ENCODE data around the gene CASZ1.

Gene CASZ1

DNA sequence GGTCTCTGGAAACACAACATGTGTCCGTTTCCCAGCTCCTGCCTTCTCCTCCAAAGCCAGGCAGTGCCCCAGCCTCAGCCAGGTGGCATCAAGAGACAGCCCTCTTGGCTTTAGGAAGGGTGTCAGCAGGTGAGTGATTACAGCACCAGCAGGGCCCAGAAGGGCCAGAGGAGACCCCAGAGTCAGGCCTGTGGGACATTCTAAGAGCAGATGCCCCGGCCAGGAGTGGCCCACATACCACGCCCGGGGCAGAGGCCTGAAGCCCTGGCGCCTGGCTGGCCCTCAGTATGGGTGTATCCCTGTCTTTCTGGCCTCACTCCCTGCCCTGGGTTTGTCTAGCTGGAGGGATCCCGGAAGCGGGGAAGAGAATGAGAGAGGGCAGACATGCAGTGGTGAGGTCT, 109.2 kb downstream of the CASZ1 start:
- DNase-seq (ENCODE audit: low spot score), result no peak

DNA sequence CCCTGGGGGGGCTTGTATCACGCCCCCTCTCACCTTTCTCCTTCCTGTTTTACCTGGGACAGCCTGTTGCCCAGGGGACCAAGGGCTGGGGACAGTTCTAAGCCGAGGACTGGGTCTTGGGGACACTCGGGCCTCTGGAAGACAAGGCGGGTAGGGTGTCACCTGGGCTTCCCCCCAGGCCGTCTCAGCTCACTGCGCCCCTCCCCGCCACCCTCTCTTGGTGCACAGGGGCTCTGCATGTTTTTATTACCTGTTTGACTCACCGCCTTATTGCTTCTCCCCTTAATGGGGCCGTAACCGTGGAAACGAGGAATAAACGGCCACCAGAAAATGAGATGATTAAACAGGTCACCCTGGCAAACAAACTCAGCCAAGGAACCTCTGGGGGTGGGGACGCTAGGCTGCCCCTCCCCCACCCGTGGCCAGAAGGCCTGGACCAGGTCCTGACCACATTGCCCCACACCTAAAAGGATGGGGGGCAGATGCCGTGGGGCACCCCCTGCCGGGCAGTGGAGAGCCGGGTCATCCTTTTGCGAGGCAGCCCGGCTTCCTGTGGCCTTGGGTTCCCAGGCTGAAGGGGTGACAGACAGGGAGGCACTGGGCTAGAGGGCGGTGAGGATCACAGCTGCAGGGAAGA, 109.9 kb downstream of the CASZ1 start:
- peak; percentile 47 for DNase-seq (ENCODE audit: low spot score)

DNA sequence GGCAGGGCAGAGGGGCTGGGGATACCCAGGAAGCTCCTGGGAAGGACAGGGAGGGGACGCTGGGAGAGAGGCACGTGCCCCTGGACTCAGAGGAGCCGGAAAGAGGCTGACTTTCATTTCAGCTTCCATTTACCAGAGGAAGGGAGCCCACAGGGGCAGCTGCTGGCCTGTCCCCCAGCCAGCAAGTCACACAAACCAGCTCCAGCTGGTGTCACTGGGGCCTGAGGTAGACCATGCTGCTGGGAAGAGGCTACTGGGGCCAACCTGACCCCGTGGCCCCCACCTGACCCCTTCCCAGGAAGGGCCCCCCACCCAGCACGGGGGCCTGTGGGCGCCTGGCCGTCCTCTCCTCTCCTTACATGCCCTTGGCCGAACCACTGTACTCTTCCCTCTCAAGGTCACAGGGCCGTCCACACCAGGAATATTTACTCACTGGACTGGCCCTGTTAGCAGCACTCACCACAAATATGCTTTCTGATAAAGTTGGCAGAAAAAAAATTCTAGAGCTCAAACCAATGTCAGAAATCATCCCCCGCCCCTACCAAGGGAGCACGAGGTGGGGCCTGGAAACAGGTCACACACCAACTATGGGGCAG, 110.5 kb downstream of the CASZ1 start:
- peak; percentile 11 for DNase-seq (ENCODE audit: low spot score)

DNA sequence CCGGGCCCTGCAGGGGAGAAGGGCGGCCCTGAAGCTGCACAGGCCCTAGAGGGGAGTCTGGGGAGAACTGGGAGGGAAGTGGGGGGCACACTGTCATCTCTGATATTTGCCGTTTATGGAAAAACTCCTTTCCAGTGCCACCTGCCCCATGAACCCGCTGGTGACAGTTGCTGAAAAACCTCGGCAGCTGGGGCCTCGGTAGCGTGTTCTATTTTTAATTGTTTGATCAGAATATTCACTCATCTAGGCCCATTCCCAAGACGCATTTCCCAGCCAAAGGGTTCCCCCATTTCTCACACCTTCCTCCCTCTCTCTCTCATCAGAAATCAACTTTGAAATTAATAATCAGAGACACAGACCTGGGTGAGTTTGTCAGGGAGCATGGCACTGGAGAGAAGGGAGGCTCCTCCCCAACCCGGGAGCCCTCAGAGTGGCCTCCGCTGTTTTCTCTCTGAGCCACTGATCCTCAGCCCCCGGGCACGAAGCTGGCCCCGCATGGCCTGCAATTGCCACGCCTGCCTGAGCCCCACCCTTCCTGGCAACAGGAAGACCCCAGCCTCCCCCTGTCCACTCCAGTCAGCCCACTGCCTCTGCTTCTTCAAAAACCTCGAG, 111.1 kb downstream of the CASZ1 start:
- DNase-seq (ENCODE audit: low spot score), result no peak

DNA sequence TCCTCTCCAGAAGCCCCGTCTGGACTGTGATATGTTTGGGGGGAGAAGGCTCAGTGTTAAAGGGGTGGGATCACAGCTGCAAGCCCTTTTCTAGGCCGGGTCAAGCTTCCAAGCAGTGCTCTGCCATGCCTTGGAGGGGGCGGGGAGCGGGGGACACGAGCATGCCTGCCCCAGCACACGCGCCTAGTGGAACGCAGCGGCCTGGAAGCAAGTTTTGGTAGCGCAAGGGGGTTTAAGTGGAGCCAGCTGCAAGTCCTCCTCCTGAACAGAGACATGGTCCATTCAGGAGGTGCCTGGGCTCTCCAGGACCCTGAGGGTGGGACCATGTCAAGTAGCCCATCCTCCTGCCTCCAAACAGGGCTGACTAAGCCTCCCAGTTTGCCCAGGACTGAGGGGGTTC, 112.2 kb downstream of the CASZ1 start:
- DNase-seq (ENCODE audit: low spot score), result no peak

DNA sequence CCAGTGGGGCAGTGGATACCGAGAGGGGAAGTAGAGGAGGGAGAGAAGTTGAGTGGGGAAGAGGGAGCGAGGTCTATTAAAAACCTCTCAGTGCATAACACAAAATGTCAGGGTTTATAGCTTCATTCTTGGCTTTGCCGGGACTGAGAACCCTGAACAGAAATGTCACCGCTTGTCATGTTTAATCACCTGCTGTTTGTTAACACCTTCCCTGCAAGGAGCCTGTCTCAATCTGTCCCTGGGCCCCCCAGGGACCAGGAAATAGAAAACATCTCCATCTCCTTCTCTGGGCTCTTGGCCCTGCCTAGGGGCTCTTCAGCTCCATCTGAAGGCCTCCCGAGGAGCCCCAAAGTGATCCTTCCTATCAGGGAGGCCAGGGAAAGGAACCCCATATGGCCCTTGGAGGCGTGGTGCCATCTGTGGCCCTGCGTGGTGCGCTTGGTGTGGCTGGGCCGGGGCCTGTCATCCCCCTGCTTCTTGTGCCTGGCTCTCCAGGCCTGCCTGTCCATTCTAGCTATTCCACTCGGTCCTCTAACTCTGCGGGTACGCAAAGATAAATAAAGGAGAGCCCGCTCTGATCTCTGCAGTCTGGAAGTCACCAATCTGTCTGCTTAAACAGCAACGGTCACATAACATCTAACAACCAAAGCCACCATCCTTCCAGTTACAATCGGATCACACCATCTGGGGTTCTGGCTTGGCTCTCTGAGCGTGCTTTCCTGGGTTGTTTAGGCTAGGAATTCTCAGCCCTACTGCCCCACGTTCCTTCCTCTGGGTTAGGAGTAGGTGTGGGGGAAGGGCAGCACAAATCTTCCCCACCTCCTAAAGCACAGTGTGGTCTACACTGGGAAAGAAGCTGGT, 113.8 kb downstream of the CASZ1 start:
- no peak for DNase-seq (ENCODE audit: low spot score)

DNA sequence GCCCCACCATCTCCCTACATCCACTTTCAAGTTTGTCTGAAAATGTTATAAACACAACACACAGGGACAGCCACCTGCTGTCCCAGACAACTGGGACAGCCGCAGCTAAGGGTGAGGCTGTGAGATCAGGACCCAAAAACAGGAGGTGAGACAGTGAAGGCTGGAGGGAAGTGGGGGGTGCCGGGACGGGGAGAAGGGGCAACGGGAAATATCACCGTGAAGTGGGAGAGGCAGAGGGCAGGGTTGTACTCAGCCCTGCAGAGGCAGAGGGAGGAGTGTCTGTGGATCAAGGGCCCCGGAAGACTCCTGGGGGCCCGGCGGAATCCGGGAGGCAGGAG, 114.4 kb downstream of the CASZ1 start:
- no peak for DNase-seq (ENCODE audit: low spot score)

DNA sequence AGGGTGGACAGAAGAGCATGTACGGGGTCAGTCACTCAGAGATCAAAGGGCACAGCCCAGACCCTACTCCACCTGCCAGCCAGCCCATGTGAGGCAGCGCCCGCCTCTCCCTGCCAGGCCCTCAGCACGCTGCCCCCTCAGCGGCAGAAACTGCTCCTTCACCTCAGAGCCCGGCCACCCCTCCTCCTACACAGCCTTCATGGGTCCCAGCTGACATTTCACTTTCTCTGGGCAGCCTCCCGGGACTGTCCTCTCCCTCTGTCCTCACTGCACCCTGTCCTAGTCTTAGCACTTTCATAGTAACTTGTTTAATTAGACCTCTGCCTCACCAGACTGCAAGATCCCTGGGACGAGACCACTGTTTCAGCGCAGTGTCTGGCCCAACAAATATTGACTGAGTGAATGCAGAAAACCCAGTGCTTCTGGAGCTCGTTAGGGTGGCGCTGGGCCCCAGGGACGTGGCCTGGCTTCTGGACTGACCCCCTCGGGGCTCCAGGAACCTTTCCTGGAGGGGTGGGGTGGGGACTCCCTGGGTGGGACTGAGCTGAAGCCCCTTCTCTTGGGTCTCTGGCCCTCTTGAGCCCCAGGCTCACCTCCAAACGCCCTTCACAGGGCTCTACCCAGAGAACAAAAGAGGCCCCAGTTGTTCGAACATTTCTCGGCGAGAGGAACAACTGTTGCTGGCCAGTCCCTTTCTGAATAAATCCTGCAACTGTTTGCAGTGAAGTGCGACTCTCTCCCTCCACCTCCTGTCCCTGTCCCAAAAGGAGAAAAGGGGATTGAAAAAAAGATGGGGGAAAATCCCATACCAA, 114.9 kb downstream of the CASZ1 start:
- no peak for DNase-seq (ENCODE audit: low spot score)

DNA sequence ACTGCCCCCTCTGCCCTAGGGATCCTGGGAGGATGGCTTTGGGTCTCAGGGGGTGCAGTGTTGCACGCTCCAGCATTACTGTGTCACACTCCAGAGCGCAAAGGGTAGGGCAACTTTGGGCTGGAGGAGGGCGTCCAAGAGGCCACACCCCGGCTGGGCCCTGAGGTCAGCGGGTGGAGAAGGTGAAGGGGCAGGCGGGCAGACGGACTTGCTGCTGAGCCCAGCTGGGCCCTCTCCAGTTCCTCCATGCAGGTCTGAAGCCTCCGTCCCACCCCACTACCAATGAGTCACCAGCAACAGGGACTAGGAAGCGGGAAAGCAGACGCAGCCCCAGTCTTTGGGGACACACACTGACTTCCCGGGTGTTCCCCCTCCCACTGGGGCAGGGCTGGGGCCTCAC, 116.0 kb downstream of the CASZ1 start:
- no peak for DNase-seq (ENCODE audit: low spot score)

DNA sequence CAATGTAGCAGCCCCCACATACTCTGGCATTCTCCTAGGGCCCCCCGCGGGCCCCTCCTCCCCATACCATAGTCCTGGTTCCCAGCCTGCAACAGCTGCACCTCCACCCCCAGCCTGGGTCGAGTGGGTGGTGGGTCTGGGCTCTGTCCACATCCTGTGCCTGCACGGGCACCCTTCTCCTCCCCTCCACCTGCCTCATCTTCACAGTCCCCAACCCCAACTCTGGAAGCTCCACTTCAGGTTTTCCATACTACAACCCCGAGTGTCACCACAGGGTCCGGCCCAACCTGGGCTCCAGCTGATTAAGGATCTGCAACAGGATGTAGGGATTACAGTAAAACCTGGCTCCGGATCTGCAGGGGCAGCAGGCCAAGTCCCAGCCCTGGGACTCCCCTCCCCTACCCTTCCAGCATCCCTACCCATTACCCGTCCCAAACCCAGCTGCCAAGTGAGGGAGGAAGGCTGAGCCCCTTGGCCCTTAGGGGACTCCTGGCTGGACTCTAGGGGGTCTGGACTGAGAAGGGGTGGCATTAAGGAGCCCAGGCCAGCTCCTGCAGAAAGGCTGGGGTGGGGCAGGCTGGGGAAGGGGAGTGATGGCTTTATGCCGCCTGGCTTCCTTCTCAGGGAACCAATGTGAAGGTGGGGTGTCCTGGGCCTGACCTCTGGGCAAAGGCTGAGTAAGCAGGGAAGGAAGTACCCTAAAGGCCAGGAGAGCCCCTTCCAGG, 116.8 kb downstream of the CASZ1 start:
- no peak for DNase-seq (ENCODE audit: low spot score)

DNA sequence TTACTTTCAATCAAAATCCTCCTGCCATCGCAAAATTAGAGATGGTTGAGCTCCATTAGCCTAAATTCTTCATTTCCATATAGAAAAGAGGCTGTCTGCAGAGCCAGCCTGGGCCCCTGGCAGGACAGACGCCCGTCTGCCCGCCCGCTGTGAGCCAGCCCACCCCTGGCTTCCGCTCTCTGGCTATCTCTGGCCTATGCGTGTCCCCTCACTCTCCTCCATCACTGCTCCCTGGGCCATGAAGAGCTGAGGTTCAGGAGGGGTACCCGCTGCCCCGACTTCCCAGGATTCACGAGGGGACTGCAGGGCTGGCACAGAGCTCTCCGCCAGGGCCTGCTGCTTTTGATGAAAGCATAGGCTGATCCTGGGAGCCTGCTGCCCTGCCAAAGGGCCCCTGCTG, 117.6 kb downstream of the CASZ1 start:
- no peak for DNase-seq (ENCODE audit: low spot score)

DNA sequence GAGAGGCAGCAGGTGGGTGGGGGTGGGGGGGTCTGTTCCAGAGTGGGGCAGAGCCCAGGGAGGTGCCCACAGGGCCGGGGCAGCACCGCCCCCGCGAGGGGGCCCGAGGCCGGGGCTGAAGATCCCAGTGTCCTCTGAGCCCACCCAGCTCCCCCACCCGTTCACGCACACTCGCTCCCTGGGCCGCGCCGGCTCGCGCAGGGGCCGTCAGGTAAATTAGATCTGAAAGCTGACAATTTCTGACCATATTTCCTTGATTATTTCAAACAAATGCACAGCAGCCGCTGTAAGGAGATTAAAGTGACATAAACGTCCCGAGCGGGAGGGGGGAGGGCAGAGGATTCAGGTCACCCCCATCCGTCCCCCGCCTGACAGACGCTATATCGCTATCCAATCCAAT, 118.0 kb downstream of the CASZ1 start:
- no peak for DNase-seq (ENCODE audit: low spot score)

DNA sequence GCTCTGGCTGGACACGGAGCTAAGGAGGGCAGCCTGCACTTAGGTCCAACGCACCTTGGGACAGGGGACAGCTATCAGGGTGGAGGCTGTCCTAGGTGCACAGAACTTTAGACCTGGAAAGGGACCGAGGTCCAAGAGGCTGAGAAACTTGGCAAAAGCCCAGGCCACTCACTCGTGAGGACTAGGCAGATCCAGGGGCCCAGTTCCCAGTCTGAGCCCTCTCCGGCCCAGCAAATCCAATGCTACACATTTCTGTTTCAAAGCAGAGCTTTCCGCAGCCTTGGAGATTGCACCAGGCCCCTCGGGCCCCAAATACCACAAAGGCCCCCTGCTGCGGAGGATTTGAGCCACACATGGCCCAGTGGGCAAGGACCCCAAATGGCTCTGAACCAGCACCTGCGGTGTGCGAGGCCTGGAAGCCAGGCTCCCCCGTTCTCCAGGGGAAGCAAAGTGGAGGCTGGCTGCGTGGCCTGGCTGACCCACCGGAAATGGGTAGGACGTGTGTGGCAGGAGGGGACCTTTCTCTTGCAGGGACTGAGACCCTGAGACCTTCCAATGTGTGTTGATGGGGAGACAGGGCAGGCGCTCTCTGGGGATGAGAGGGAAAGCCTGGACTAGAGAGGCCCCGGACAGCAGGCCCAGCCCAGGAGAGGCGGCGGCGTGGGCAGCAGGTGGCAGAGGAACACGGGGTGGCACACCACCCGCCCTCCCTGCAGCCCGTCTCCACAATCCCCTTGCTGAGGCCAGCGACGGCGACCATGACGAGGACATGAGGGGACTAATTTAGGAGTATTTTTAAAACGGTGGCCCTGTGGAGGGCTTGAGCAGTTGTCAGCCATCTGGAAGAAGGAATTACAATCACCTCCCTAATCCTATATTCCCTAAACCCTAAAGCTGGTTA, 118.7 kb downstream of the CASZ1 start:
- DNase-seq (ENCODE audit: low spot score), result no peak

DNA sequence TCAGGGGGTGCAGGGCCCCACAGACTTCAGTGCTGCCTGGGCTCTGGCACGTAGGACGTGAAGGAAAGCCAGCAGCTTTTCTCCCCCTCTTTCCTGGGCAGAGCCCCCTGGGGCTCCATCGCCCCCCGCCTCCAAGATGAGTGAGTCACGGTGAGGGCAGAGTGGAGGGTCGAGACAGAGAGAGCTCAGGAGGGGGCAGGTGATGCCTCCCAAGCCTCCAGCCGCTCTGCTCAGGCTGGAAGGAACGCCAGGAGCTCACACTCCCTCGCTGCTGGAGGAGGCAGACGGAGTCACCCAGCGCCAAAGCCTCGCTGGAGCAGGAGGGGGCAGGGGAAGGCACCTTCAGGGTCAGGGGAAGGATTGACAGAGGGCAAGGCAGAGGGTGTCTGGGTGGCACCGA, 119.5 kb downstream of the CASZ1 start:
- no peak for DNase-seq (ENCODE audit: low spot score)

DNA sequence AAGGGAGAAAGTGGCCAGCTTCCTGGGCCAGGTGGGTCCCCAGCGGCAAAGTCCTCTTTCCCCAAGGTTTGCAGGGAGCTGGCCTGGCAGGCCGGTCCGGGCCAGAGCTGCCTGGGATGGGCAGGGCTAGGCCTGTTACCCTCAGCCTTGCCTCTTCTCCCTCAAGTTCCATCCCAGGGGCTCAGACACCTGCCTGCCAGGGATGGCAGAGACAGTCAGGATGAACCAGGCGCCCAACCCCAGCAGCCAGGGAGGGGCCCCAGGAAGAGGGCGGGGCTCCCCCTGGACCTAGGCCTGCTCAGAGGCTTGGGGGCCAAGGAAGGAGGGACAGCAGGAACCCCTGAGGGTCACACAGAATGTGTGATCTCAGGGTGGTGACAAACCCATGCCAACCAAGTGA, 120.6 kb downstream of the CASZ1 start:
- no peak for DNase-seq (ENCODE audit: low spot score)

DNA sequence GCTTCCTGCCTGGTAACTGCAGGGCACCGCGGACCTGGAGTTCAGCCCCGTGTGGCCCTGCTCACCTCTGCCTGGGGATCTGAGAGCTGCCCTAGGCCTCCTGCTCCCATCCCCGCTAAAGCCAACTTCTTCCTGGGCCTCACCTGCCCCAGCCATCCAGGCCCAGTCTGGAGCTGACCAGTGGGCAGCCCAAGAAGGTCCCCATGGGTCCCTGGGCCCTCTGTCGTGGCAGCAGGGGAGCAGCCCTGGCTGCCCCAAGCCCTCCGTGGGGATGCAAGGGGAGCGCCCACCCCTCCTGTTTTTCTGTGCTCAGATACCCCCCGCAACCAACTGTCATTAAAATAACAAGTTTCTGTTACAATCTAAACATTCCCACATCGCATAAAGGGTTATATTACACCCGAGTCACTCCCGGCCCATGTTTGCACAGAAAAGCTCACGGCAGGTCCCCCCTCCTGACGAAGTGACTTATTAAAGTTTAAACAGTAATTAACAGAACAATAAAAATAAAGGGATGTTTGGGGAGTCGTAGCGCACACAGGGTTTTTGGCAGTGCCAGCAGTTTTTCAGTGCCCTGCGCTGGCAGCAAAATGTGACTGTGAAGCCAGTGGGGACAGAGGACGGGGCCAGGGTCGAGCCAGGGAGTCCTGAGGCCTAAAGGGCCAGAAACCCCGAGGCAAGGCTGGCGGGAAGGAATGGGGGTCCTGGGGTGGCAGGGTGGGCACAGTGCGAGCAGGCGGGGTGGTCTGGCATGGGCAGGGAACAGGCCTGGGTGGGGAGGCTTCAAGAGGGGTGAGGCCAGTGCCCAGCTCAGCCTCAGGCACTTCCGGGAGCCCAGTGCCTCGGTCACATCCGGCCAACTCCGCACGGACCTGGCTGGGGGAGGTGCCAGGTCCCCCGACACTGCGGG, 121.5 kb downstream of the CASZ1 start:
- DNase-seq (ENCODE audit: low spot score), result no peak

DNA sequence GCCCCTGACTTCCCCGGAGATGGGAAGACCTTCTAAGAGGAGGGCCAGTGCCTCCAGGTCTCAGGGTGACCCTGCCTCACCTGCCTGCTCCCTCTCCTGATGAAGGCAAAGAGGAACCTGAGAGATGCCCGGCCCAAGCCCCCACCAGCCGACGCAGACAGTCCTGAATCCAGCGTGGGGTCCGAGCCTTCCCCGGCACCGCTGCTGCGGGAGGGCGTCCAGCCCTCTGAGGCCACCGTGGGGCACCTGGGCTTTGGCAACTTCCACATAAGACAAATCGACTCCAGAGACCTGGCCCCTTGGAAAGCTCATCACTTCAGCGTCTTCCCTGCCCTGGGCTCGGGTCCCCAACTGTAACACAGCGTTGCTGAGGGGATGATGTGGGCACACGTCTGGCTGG, 122.2 kb downstream of the CASZ1 start:
- DNase-seq (ENCODE audit: low spot score), result no peak

DNA sequence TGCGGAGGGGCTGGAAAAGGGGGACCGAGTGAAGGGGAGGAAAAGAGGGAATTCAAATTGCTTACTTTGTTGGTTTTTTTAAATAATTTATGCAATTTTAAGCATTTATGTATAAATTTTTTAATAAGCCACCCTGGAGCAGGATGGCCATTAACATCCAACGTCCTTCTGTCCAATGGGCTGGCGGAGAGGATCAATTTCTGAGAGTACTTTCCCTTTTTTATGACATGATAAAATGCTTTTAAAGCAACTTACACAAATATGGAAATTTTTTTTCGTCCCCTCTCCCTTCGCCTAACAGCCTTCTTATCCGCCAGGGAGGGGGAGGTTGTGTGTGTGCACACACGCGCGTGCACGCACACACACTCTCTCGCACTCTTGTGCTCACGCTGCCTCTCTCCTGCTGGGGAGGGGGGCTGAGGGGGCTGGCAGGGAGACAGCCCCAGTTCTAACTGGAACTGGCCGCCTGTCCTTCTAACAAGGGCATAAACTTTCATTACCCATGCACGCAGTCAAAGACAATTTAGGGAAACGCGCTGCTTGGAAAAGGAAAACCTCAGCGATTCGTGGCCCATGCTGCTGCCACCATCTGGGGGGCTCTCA, 123.2 kb downstream of the CASZ1 start:
- DNase-seq (ENCODE audit: low spot score), result no peak

Measured in LoVo (cell line).